GM21447 (cell line): ENCODE measurements around the gene GTSF1L.
"Not testable (repeated sequence)": the region's sequence is repeated elsewhere in the genome, so short reads cannot be mapped to it uniquely, and the experiment has no call there.

Experiments
- ATAC-seq: cut with Tn5 transposase; IDR thresholded peaks from one replicate; pipeline ENCODE4 v1.9.1; 2021; ENCODE audit not compliant: unreplicated experiment

GTSF1L gene

DNA sequence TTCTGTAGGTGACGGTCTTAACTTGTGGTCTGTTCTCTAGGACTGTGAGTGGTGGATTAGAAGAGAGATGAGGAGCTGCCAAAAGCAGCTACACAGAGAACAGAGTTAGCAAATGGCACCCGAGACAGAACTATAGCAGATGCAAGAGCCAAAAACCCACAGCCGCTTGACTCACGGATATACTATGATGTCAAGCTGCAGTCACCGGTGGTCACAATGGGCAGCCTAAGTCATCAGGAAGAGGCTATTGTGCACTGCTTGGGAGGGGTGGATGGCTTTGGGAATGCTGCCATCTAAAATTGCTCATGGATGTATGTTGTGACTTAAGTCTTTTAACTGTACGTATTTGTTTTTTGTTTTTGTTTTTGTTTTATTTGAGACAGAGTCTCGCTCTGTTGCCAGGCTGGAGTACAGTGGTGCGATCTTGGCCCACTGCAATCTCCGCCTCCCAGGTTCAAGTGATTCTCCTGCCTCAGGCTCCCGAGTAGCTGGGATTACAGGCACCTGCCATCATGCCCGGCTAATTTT is at the start of gene GTSF1L:
GTSF1L (minus strand) TSS at position 192 of the 528 bp plus-strand sequence. CDS start 308 bp downstream, outside the sequence.
- no peak for ATAC-seq

DNA sequence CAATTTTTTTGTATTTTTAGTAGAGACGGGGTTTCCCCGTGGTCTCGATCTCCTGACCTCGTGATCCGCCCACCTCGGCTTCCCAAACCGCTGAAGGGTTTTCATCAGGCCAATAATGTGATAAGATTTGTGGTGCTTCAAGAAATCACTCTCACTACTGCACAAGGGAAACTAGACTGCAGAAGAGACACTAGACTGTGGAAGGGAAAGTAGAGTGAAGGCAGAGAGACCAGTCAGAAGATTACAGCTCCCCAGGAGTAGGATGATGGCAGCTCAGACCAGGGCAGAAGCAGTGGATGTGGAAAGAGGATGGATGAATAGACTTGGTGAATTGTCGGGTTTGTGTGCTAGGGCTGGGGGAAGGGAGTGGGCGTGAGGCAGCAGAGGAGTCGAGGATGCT is 48.0 kb upstream of the GTSF1L start:
- ATAC-seq = no peak

- ATAC-seq = no peak
Measured at GRCh38 chr20:43771503-43772190, 44.8 kb upstream of the GTSF1L start.

- no peak for ATAC-seq
Measured at GRCh38 chr20:43770342-43770741, 43.5 kb upstream of the GTSF1L start.

GRCh38 chr20:43767686-43768474 is 41.1 kb upstream of the GTSF1L start:
- no peak for ATAC-seq

GRCh38 chr20:43766917-43767316 is 40.1 kb upstream of the GTSF1L start:
- ATAC-seq = no peak

DNA sequence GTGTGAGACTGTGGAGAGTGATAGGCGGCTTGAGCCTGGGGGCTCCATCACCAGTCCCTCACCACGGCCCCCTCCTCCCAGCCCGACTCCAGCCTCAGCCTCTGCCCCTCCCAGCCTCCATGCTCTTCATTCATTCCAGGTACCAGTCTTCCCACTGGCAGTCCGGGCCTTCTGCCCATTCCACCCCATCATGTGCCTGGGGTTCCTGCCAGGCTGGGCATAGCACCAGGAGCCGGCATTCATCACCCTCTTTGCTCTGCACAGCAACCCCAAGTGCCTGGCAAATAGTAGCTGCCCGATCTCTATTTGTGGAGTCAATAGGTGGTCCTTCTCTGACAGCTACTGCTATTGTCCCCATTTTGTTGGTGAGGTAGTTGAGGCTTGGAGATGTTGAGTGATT is 39.6 kb upstream of the GTSF1L start:
- ATAC-seq = no peak

DNA sequence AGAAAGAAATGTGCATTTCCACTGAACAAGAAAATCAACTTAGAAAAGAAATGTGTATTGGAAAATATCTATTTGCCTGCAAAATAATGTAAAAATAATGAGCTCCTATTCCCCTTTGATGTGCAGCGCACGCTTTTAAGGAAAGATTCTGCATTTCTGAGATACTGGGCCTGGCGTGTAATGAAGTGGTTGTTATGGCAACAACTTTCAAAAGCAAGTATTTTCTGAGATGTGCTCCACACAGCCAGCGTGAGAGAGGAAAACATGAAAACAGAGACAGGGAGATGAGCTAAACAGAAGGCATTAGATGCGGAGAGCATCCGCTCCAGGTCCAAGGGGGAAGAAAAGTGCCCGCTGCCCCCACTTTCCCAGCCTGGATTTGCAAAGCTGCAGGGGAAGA is 39.1 kb upstream of the GTSF1L start:
- ATAC-seq = no peak

GRCh38 chr20:43762911-43763310 is 36.1 kb upstream of the GTSF1L start:
- no peak for ATAC-seq

DNA sequence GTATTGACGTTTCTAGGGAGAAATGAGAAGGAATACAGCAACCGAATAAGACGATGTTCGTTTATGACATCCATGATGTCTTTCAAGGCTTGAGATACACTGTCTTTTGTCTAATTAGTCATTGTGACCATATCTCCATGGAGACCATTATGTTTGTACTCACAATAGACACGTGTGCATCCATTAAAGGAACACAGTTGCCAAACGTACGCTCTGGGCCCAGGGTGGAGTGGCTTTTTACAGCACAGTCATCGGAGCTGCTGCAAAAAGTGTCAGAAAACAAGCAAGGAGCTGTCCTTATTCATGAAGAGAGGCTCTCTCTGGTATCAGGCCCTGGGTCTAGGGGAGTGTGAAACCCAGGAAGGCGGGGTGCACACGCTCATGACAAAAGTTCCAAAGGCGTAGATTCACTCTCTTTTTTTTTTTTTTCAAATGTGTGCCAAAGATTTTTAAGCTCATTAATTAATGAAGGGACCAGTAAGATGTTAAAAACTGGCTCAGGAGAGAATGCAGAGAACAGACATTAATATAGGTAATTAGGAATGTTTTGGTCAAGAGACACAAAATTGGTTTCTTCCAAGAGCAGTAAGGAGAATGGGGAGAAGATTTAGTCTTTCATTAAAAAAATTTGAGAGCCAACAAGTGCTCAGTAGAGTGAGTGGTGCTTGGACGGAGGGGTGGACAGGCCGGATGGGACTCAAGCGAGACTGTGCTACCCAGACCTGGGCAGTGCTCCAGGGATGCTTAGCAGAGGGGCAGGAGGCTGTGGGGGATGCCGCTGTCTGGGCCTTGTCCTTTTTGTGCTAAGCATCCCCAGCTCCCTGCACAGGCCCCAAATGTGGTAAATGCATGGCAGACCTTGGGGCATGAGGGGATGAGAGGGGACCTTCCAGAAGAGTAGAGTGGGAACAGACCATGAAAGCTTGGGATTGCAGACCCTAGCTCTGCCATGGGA is 34.9 kb upstream of the GTSF1L start:
- no peak for ATAC-seq

GRCh38 chr20:43757888-43758287 is 31.1 kb upstream of the GTSF1L start:
- ATAC-seq = not testable (repeated sequence)

DNA sequence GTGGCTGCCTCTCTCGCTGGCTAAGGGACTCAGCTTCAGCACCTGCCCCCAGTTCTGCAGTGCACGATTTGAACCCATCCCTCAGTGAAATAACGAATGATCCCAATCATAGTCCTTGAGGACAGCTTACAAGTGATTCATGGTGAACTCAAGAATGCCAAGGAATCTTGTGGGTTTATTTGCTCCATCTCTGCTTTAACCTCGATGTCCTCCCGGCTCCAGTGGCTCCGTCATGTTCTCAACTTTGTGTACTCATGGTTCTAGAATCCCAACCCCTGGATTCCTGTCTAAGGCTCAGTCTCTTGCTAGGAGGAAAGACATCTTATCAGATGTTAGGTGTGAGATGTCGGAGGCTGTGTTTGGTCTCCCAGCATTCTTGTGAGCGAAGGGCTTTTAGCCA is 29.0 kb upstream of the GTSF1L start:
- no peak for ATAC-seq

DNA sequence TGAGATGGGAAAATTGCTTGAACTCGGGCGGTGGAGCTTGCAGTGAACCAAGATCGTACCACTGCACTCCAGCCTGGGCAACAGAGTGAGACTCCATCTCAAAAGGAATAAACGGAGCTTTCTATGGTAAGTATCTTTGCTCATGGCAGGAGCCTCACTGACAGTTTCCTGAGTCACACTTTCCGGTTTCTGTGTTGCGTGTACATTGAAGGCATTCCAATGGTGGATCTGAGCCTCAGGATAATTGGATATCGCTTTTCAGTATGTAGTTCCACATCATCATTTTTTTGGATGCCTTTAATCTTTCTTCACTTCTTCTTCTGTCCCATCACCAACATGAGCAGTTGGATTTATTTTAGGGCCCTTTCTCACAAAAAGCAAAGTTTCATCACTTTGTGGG is 28.6 kb upstream of the GTSF1L start:
- ATAC-seq = no peak

- peak; percentile 56 for ATAC-seq
Measured at GRCh38 chr20:43752561-43753301, 25.9 kb upstream of the GTSF1L start.

GRCh38 chr20:43752051-43752360 is 25.2 kb upstream of the GTSF1L start:
- no peak for ATAC-seq

DNA sequence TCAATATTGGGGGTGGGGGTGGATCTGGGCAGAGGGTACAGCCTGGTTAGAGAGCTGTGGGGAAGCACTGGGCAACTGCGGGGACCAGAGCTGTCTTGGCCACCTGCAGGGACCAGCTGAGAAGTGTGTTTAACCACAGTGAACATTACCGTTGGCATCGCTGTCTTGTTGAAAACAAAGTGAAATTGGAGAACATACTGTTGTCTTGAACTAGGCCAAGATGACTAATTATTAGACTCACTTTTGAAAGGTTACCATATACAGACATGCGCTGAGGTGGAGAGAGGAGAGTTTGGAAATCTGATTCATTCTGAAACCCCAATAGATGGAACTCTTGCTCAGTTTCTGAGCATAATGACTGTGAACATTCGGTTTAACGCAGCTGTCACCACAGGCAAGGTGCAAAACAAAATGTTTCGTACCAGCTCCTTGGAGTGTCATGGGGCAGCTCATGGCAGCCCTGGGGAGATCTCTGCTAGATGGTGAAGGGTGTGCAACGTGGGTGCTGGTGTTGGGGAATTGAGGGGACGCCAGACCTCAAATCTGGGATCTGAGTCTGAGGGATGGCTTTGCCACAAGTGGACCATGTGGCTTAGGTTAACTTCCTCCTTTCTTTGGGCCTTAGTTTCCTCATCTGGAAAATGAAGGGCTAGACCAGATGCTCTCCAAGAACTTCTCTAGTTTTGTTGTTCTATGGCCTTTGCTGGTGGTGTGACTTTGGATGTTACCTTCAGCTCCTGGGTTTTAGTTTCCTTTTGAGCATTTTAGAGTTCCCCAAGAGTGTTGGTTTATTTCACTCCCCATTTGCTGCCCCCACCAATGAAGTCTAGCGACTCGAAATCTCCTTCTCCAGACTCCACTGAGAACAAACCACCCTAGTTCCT is 24.6 kb upstream of the GTSF1L start:
- peak; percentile 79 for ATAC-seq

GRCh38 chr20:43750774-43751166 is 24.0 kb upstream of the GTSF1L start:
- ATAC-seq = no peak

- no peak for ATAC-seq
Measured at GRCh38 chr20:43749734-43750294, 23.0 kb upstream of the GTSF1L start.

- no peak for ATAC-seq
Measured at GRCh38 chr20:43748274-43748673, 21.5 kb upstream of the GTSF1L start.
